ENCODE measurements around the gene RPE65.
"Not testable (repeated sequence)": the region's sequence is repeated elsewhere in the genome, so short reads cannot be mapped to it uniquely, and the experiment has no call there.

DNA sequence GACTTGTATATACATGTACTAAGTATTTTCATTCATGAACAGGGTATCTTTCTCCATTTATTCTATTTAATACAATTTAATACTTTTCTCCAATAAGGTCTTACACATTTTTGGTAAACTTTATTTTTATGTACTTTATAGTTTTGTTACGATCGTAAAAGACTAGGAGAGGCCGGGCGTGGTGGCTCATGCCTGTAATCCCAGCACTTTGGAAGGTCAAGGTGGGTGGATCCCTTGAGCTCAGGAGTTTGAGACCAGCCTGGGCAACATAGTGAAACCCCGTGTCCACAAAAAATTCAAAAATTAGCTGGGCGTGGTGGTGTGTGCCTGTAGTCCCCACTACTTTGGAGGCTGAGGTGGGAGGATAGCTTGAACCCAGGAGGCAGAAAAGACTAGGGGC, 42.5 kb upstream of the RPE65 start:
- TF ChIP-seq, protein P1, sequence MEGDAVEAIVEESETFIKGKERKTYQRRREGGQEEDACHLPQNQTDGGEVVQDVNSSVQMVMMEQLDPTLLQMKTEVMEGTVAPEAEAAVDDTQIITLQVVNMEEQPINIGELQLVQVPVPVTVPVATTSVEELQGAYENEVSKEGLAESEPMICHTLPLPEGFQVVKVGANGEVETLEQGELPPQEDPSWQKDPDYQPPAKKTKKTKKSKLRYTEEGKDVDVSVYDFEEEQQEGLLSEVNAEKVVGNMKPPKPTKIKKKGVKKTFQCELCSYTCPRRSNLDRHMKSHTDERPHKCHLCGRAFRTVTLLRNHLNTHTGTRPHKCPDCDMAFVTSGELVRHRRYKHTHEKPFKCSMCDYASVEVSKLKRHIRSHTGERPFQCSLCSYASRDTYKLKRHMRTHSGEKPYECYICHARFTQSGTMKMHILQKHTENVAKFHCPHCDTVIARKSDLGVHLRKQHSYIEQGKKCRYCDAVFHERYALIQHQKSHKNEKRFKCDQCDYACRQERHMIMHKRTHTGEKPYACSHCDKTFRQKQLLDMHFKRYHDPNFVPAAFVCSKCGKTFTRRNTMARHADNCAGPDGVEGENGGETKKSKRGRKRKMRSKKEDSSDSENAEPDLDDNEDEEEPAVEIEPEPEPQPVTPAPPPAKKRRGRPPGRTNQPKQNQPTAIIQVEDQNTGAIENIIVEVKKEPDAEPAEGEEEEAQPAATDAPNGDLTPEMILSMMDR (IDR thresholded peaks at IDR 0.05), result not testable (repeated sequence)
- TF ChIP-seq TCF7L2 (IDR thresholded peaks at IDR 0.05; ENCODE audit: low read depth, low read length); POLR2AphosphoS5 (IDR thresholded peaks at IDR 0.05; ENCODE audit: low read depth, low read length); SIN3A (IDR thresholded peaks at IDR 0.05; ENCODE audit: borderline replicate concordance, insufficient read depth, low read depth, low read length): not testable (repeated sequence)
- TF ChIP-seq, protein P2, sequence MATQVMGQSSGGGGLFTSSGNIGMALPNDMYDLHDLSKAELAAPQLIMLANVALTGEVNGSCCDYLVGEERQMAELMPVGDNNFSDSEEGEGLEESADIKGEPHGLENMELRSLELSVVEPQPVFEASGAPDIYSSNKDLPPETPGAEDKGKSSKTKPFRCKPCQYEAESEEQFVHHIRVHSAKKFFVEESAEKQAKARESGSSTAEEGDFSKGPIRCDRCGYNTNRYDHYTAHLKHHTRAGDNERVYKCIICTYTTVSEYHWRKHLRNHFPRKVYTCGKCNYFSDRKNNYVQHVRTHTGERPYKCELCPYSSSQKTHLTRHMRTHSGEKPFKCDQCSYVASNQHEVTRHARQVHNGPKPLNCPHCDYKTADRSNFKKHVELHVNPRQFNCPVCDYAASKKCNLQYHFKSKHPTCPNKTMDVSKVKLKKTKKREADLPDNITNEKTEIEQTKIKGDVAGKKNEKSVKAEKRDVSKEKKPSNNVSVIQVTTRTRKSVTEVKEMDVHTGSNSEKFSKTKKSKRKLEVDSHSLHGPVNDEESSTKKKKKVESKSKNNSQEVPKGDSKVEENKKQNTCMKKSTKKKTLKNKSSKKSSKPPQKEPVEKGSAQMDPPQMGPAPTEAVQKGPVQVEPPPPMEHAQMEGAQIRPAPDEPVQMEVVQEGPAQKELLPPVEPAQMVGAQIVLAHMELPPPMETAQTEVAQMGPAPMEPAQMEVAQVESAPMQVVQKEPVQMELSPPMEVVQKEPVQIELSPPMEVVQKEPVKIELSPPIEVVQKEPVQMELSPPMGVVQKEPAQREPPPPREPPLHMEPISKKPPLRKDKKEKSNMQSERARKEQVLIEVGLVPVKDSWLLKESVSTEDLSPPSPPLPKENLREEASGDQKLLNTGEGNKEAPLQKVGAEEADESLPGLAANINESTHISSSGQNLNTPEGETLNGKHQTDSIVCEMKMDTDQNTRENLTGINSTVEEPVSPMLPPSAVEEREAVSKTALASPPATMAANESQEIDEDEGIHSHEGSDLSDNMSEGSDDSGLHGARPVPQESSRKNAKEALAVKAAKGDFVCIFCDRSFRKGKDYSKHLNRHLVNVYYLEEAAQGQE (IDR thresholded peaks at IDR 0.05; ENCODE audit: insufficient read depth in 1 of 2, low read depth in 2 of 2, low read length in 1 of 2), result not testable (repeated sequence)
